ENCODE measurements around the gene OLIG1.

GRCh38 chr21:33101300-33101911 lies 31.5 kb downstream of the OLIG1 start:
- TF ChIP-seq CTCF (IDR thresholded peaks at IDR 0.05; ENCODE audit: low read depth, low read length): no peak
- no peak for TF ChIP-seq EZH2phosphoT487 (IDR thresholded peaks at IDR 0.05; ENCODE audit: low read depth)
